HG03432 (cell line): ENCODE results near the gene FTO.
"Not testable (repeated sequence)": the region's sequence is repeated elsewhere in the genome, so short reads cannot be mapped to it uniquely, and the experiment has no call there.

Experiments
- ATAC-seq: cut with Tn5 transposase; IDR thresholded peaks from one replicate; pipeline ENCODE4 v1.9.1; 2021; ENCODE audit warnings: mild to moderate bottlenecking, moderate library complexity; ENCODE audit not compliant: unreplicated experiment

The FTO gene

GRCh38 chr16:53821487-53821886, 117.5 kb downstream of the FTO start:
- no peak for ATAC-seq

GRCh38 chr16:53821957-53822625, 118.1 kb downstream of the FTO start:
- no peak for ATAC-seq

GRCh38 chr16:53822936-53823529, 119.1 kb downstream of the FTO start:
- no peak for ATAC-seq

- no peak for ATAC-seq
Measured at GRCh38 chr16:53826658-53827057, 122.7 kb downstream of the FTO start.

- no peak for ATAC-seq
Measured at GRCh38 chr16:53827741-53828140, 123.8 kb downstream of the FTO start.

- no peak for ATAC-seq
Measured at GRCh38 chr16:53829186-53829747, 125.3 kb downstream of the FTO start.

- ATAC-seq = no peak
Measured at GRCh38 chr16:53832896-53833544, 129.1 kb downstream of the FTO start.

- no peak for ATAC-seq
Measured at GRCh38 chr16:53836142-53836541, 132.2 kb downstream of the FTO start.

GRCh38 chr16:53836680-53837079, 132.7 kb downstream of the FTO start:
- ATAC-seq = no peak

GRCh38 chr16:53837426-53837825, 133.5 kb downstream of the FTO start:
- no peak for ATAC-seq

GRCh38 chr16:53839150-53839549, 135.2 kb downstream of the FTO start:
- no peak for ATAC-seq

- ATAC-seq = peak; percentile 83
Measured at GRCh38 chr16:53840456-53840855, 136.5 kb downstream of the FTO start.

- no peak for ATAC-seq
Measured at GRCh38 chr16:53841884-53842283, 137.9 kb downstream of the FTO start.

GRCh38 chr16:53843084-53843483, 139.1 kb downstream of the FTO start:
- no peak for ATAC-seq

- no peak for ATAC-seq
Measured at GRCh38 chr16:53844804-53845203, 140.8 kb downstream of the FTO start.

GRCh38 chr16:53846549-53846948, 142.6 kb downstream of the FTO start:
- ATAC-seq = not testable (repeated sequence)

- ATAC-seq = no peak
Measured at GRCh38 chr16:53846971-53847370, 143.0 kb downstream of the FTO start.

- ATAC-seq = no peak
Measured at GRCh38 chr16:53848277-53848942, 144.5 kb downstream of the FTO start.

GRCh38 chr16:53848950-53849349, 145.0 kb downstream of the FTO start:
- no peak for ATAC-seq

GRCh38 chr16:53849585-53849984, 145.6 kb downstream of the FTO start:
- ATAC-seq = no peak

- ATAC-seq = no peak
Measured at GRCh38 chr16:53849994-53850393, 146.0 kb downstream of the FTO start.
